ENCODE measurements around the gene MIEN1. TPM values are rescaled to one million over a fixed set of nuclear protein-coding genes. Genes with fewer than 3 reads are reported as not detected.

Gene MIEN1
- total and polyA plus RNA-seq, 2 of the 13 experiments (the other 11 are each of a cell fraction or from before 2014, with no cell fraction given), result 40.6 to 56.6 TPM

DNA sequence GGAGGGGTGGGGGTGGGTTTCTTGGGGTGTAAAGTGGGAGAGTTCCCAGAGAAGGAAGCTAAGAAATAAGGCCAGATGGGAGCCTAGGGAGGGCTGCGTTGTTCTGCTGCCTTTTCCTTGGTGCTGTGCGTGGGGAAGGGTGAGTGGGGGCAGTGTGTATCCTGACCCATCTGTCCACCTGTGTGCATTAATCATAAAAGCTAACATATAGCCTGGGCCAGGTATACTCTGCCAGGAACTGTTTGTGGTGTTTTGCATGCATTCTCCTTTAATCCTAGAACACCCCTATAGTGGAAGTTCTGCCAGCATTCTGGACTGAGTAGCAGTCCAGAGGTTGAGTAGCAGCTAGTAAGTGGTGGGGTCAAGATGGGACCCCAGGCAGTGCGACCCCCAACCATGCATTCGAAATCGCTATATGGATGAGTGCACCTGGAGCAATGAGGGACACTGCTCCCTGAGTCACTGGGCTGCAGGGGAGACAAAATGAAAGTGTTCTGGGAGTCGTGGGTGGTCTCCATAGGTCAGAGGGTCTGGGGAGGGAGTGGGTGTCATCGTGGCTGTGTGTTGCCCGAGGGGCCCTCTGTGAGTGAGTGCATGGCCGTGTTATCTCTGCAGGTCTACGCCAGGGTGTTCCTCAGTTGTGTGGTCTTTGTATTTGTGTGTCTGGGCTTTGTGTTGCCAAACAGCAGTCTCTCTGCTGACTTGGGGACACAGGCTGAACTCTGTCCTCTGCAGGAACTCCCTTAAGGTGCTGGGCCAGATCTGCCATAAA, 29.1 kb downstream of the MIEN1 start:
- BruUV-seq (replicated peaks), result TSS peak; percentile 42
- H3K9ac ChIP-seq (ENCODE audit: insufficient read depth, low read depth, low read length), result peak overlapping the region; percentile 88
- H3K4me3 ChIP-seq (replicated peaks in 1 of 3; ENCODE audit: insufficient read depth in 1 of 3, low read depth in 2 of 3, low read length in 3 of 3), result peak overlapping the region; percentile 90 to 94 (median 90)
- intact Hi-C loops (cut with micrococcal nuclease; ENCODE audit: unreplicated experiment), result no loop called here
- H3K4me1 ChIP-seq (ENCODE audit: insufficient read depth, low read length), result peaks cover 76% of the 10 kb centered on the region
- CTCF ChIA-PET (ENCODE audit: low intra/inter-chr PET ratio, low total read pairs), result interaction anchor here (0.6 kb wide), 1 partner anchor 224 kb away, joined by 3 read pairs; no protein-coding TSS in a partner anchor
- POLR2A ChIA-PET, result interaction anchor here (0.6 to 6.6 kb wide), 16 partner anchors 13 to 398 kb away, joined by 3 to 118 read pairs (median 10); partner anchors contain the start of genes GRB7, MIEN1 and PGAP3
- WGBS (ENCODE audit: low lambda C conversion rate), result 3% methylated on average over 8 of the region's 10 CpGs
- peaks cover 10% of the 10 kb centered on the region; the same call in 1 of the 2 replicates for H4K20me1 ChIP-seq (ENCODE audit: insufficient read depth, low read length)
- FAIRE-seq (no peak), DNase-seq (ENCODE audit: low spot score) (no peak), ATAC-seq (no peak)
- no peaks in the 10 kb centered on the region for H3K27me3 ChIP-seq (ENCODE audit: control insufficient read depth in 1 of 2, insufficient read depth in 2 of 2, low read length in 2 of 2)
- H3K36me3 ChIP-seq (replicated peaks in 1 of 2; ENCODE audit: control insufficient read depth in 1 of 2, insufficient read depth in 2 of 2, low read length in 2 of 2), result peaks cover 2 to 3% of the 10 kb centered on the region in 2 experiments; a peak in 2 of 5 replicates
- peak overlapping the region; percentile 78 for H3K27ac ChIP-seq (ENCODE audit: extremely low read length, insufficient read depth, low read length)
- H3K4me2 ChIP-seq (ENCODE audit: low read depth, low read length), result peak overlapping the region; percentile 92
- H3K79me2 ChIP-seq (ENCODE audit: insufficient read depth, low read length), result peaks cover 63% of the 10 kb centered on the region
- no peaks in the 10 kb centered on the region for H3K9me3 ChIP-seq (ENCODE audit: low read length)
- in situ Hi-C loops (cut with HindIII; ENCODE audit: extremely low pct_ligation_motif_present, low pct_unique_long_range_greater_than_20kb), result no loop called here
- no peak overlapping the region for H2AFZ ChIP-seq (ENCODE audit: low read length)
- TF ChIP-seq SNAPC2 (CRISPR knock-in tag; IDR thresholded peaks at IDR 0.05), result no peak
- TF ChIP-seq, protein P1, sequence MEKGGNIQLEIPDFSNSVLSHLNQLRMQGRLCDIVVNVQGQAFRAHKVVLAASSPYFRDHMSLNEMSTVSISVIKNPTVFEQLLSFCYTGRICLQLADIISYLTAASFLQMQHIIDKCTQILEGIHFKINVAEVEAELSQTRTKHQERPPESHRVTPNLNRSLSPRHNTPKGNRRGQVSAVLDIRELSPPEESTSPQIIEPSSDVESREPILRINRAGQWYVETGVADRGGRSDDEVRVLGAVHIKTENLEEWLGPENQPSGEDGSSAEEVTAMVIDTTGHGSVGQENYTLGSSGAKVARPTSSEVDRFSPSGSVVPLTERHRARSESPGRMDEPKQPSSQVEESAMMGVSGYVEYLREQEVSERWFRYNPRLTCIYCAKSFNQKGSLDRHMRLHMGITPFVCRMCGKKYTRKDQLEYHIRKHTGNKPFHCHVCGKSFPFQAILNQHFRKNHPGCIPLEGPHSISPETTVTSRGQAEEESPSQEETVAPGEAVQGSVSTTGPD (CRISPR knock-in tag; IDR thresholded peaks at IDR 0.05), result no peak
- TF ChIP-seq, protein P2, sequence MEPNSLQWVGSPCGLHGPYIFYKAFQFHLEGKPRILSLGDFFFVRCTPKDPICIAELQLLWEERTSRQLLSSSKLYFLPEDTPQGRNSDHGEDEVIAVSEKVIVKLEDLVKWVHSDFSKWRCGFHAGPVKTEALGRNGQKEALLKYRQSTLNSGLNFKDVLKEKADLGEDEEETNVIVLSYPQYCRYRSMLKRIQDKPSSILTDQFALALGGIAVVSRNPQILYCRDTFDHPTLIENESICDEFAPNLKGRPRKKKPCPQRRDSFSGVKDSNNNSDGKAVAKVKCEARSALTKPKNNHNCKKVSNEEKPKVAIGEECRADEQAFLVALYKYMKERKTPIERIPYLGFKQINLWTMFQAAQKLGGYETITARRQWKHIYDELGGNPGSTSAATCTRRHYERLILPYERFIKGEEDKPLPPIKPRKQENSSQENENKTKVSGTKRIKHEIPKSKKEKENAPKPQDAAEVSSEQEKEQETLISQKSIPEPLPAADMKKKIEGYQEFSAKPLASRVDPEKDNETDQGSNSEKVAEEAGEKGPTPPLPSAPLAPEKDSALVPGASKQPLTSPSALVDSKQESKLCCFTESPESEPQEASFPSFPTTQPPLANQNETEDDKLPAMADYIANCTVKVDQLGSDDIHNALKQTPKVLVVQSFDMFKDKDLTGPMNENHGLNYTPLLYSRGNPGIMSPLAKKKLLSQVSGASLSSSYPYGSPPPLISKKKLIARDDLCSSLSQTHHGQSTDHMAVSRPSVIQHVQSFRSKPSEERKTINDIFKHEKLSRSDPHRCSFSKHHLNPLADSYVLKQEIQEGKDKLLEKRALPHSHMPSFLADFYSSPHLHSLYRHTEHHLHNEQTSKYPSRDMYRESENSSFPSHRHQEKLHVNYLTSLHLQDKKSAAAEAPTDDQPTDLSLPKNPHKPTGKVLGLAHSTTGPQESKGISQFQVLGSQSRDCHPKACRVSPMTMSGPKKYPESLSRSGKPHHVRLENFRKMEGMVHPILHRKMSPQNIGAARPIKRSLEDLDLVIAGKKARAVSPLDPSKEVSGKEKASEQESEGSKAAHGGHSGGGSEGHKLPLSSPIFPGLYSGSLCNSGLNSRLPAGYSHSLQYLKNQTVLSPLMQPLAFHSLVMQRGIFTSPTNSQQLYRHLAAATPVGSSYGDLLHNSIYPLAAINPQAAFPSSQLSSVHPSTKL (CRISPR knock-in tag; IDR thresholded peaks at IDR 0.05), result peak; percentile 36; the same call in 1 of the 2 replicates
- no peak for TF ChIP-seq ZNF83 (CRISPR knock-in tag; IDR thresholded peaks at IDR 0.05; ENCODE audit: borderline replicate concordance)
- TF ChIP-seq ZNF776 (CRISPR knock-in tag; IDR thresholded peaks at IDR 0.05), result 0 out of 2 replicates have a peak, but pooled peaks have one; percentile 36
- TF ChIP-seq HNRNPH1 (optimal IDR thresholded peaks at IDR 0.05; ENCODE audit: low read depth, low read length), result no peak
- 0 out of 2 replicates have a peak, but pooled peaks have one; percentile 21 for TF ChIP-seq ZNF296 (CRISPR knock-in tag; conservative IDR thresholded peaks at IDR 0.05)
- TF ChIP-seq ZNF619 (CRISPR knock-in tag; IDR thresholded peaks at IDR 0.05), result peak; percentile 54; the same call in 1 of the 2 replicates
- 0 out of 2 replicates have a peak, but pooled peaks have one; percentile 74 for TF ChIP-seq ZNF44 (CRISPR knock-in tag; IDR thresholded peaks at IDR 0.05)
- TF ChIP-seq, protein P3, sequence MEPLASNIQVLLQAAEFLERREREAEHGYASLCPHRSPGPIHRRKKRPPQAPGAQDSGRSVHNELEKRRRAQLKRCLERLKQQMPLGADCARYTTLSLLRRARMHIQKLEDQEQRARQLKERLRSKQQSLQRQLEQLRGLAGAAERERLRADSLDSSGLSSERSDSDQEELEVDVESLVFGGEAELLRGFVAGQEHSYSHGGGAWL (CRISPR knock-in tag; IDR thresholded peaks at IDR 0.05), result no peak
- no peak for TF ChIP-seq FOSL1 (CRISPR knock-in tag; IDR thresholded peaks at IDR 0.05; ENCODE audit: borderline replicate concordance)
- no peak for TF ChIP-seq SCMH1 (CRISPR knock-in tag; IDR thresholded peaks at IDR 0.05; ENCODE audit: borderline replicate concordance)
- no peak for TF ChIP-seq ZNF3 (CRISPR knock-in tag; IDR thresholded peaks at IDR 0.05)
- TF ChIP-seq, protein P4, sequence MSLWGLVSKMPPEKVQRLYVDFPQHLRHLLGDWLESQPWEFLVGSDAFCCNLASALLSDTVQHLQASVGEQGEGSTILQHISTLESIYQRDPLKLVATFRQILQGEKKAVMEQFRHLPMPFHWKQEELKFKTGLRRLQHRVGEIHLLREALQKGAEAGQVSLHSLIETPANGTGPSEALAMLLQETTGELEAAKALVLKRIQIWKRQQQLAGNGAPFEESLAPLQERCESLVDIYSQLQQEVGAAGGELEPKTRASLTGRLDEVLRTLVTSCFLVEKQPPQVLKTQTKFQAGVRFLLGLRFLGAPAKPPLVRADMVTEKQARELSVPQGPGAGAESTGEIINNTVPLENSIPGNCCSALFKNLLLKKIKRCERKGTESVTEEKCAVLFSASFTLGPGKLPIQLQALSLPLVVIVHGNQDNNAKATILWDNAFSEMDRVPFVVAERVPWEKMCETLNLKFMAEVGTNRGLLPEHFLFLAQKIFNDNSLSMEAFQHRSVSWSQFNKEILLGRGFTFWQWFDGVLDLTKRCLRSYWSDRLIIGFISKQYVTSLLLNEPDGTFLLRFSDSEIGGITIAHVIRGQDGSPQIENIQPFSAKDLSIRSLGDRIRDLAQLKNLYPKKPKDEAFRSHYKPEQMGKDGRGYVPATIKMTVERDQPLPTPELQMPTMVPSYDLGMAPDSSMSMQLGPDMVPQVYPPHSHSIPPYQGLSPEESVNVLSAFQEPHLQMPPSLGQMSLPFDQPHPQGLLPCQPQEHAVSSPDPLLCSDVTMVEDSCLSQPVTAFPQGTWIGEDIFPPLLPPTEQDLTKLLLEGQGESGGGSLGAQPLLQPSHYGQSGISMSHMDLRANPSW (CRISPR knock-in tag; IDR thresholded peaks at IDR 0.05; ENCODE audit: borderline replicate concordance), result no peak
- no peak for TF ChIP-seq GATA4 (IDR thresholded peaks at IDR 0.05; ENCODE audit: borderline replicate concordance, low read depth)

Measured in HepG2 (cell line).